ENCODE results near the gene SEC63. TPM values are rescaled to one million over a fixed set of nuclear protein-coding genes. Genes with fewer than 3 reads are reported as not detected.
"Not testable (repeated sequence)": the region's sequence is repeated elsewhere in the genome, so short reads cannot be mapped to it uniquely, and the experiment has no call there.

SEC63 gene
- total and polyA plus RNA-seq, 4 donors = 22.9 to 102 (median 65.9) TPM

GRCh38 chr6:107864226-107865127 lies 93.5 kb downstream of the SEC63 start:
- Histone ChIP-seq H3K36me3 (ENCODE audit: control insufficient read depth in 4 of 4, insufficient read depth in 4 of 4, low read length in 4 of 4) (peaks cover 0 to 3% (median under 1%) of the 10 kb centered on the region in 4 donors), H3K4me1 (ENCODE audit: control insufficient read depth in 5 of 5, insufficient read depth in 5 of 5, low read length in 5 of 5) (no peaks in the 10 kb centered on the region), H3K9ac (ENCODE audit: insufficient read depth in 1 of 2, low read length in 2 of 2) (no peak overlapping the region), H3K9me3 (ENCODE audit: control insufficient read depth in 4 of 4, insufficient read depth in 3 of 4, low read length in 3 of 4) (peaks cover 0 to 3% (median 0%) of the 10 kb centered on the region in 4 donors), H3K4me3 (no peak overlapping the region), H3K27me3 (ENCODE audit: control insufficient read depth in 3 of 3, insufficient read depth in 3 of 3, low read length in 2 of 3) (no peaks in the 10 kb centered on the region), H3K27ac (ENCODE audit: low read depth in 1 of 2, low read length in 1 of 2) (no peak overlapping the region)
- no peak for TF ChIP-seq CTCF (IDR thresholded peaks at IDR 0.05; ENCODE audit: control extremely low read depth, extremely low read depth)
- ATAC-seq (ENCODE audit: insufficient read depth, low FRiP score) (no peak), DNase-seq (no peak)
- 72 to 81% methylated on average over 5 of the region's 5 CpGs for WGBS, 2 donors

- peaks cover 0 to 3% (median 0%) of the 10 kb centered on the region in 4 donors for H3K9me3 ChIP-seq (ENCODE audit: control insufficient read depth in 4 of 4, insufficient read depth in 3 of 4, low read length in 3 of 4)
Observed at GRCh38 chr6:107862383-107862782, 95.6 kb downstream of the SEC63 start.

GRCh38 chr6:107860963-107861362 lies 97.0 kb downstream of the SEC63 start:
- not testable (repeated sequence) for H3K27me3 ChIP-seq (ENCODE audit: control insufficient read depth in 3 of 3, insufficient read depth in 3 of 3, low read length in 2 of 3); H3K9ac ChIP-seq (ENCODE audit: insufficient read depth in 1 of 2, low read length in 2 of 2); H3K4me3 ChIP-seq; ATAC-seq (ENCODE audit: insufficient read depth, low FRiP score); H3K27ac ChIP-seq (ENCODE audit: low read depth in 1 of 2, low read length in 1 of 2); DNase-seq; H3K9me3 ChIP-seq (ENCODE audit: control insufficient read depth in 4 of 4, insufficient read depth in 3 of 4, low read length in 3 of 4); H3K4me1 ChIP-seq (ENCODE audit: control insufficient read depth in 5 of 5, insufficient read depth in 5 of 5, low read length in 5 of 5); H3K36me3 ChIP-seq (ENCODE audit: control insufficient read depth in 4 of 4, insufficient read depth in 4 of 4, low read length in 4 of 4)
- WGBS, 2 donors = 94 to 95% methylated on average over 4 of the region's 4 CpGs

More at GRCh38 chr6:107862383-107862782, 95.6 kb downstream of the SEC63 start:
- Histone ChIP-seq H3K4me1 (ENCODE audit: control insufficient read depth in 5 of 5, insufficient read depth in 5 of 5, low read length in 5 of 5) (no peaks in the 10 kb centered on the region), H3K4me3 (no peak overlapping the region), H3K36me3 (ENCODE audit: control insufficient read depth in 4 of 4, insufficient read depth in 4 of 4, low read length in 4 of 4) (peaks cover 0 to under 1% (median 0%) of the 10 kb centered on the region in 4 donors), H3K27ac (ENCODE audit: low read depth in 1 of 2, low read length in 1 of 2) (no peak overlapping the region), H3K9ac (ENCODE audit: insufficient read depth in 1 of 2, low read length in 2 of 2) (no peak overlapping the region), H3K27me3 (ENCODE audit: control insufficient read depth in 3 of 3, insufficient read depth in 3 of 3, low read length in 2 of 3) (no peaks in the 10 kb centered on the region)
- ATAC-seq (ENCODE audit: insufficient read depth, low FRiP score) (no peak), DNase-seq (no peak)
- no peak for TF ChIP-seq CTCF (IDR thresholded peaks at IDR 0.05; ENCODE audit: control extremely low read depth, extremely low read depth)

- 71 to 87% methylated on average over 18 of the region's 18 CpGs for WGBS, 2 donors
- H3K27me3 ChIP-seq (ENCODE audit: control insufficient read depth in 3 of 3, insufficient read depth in 3 of 3, low read length in 2 of 3); DNase-seq; H3K9me3 ChIP-seq (ENCODE audit: control insufficient read depth in 4 of 4, insufficient read depth in 3 of 4, low read length in 3 of 4); H3K4me1 ChIP-seq (ENCODE audit: control insufficient read depth in 5 of 5, insufficient read depth in 5 of 5, low read length in 5 of 5); H3K4me3 ChIP-seq; H3K27ac ChIP-seq (ENCODE audit: low read depth in 1 of 2, low read length in 1 of 2); H3K36me3 ChIP-seq (ENCODE audit: control insufficient read depth in 4 of 4, insufficient read depth in 4 of 4, low read length in 4 of 4); H3K9ac ChIP-seq (ENCODE audit: insufficient read depth in 1 of 2, low read length in 2 of 2); ATAC-seq (ENCODE audit: insufficient read depth, low FRiP score): not testable (repeated sequence)
Observed at GRCh38 chr6:107860144-107860543, 97.9 kb downstream of the SEC63 start.

Measured in lung (tissue), 12 donors.